Activated naive CD4-positive, alpha-beta T cell treated with anti-CD3 and anti-CD28 coated beads, Interleukin-2, amount 50 U/mL, for 24 hours (primary cell): ENCODE data around the gene G6PC3.
A peak's percentile ranks its signal among the peaks of the same experiment; 100 is the strongest.
"Not testable (repeated sequence)": the region's sequence is repeated elsewhere in the genome, so short reads cannot be mapped to it uniquely, and the experiment has no call there.

ENCODE experiments used
- H3K27ac Mint-ChIP-seq: one replicate; pipeline ENCODE4 v1.8.0; 2021; ENCODE audit warnings: mild to moderate bottlenecking, mixed read lengths
- H3K27me3 Mint-ChIP-seq: one replicate; pipeline ENCODE4 v1.8.0; 2021; ENCODE audit warnings: mixed read lengths
- H3K36me3 Mint-ChIP-seq: one replicate; pipeline ENCODE4 v1.8.0; 2021; ENCODE audit warnings: mixed read lengths
- H3K4me1 Mint-ChIP-seq: one replicate; pipeline ENCODE4 v1.8.0; 2021; ENCODE audit warnings: mixed read lengths
- H3K4me3 Mint-ChIP-seq: one replicate; pipeline ENCODE4 v1.8.0; 2021; ENCODE audit warnings: mild to moderate bottlenecking, mixed read lengths
- H3K9me3 Mint-ChIP-seq: one replicate; pipeline ENCODE4 v1.8.0; 2021; ENCODE audit warnings: mixed read lengths

Gene G6PC3

GRCh38 chr17:44087319-44087718 is 16.8 kb downstream of the G6PC3 start:
- H3K4me1 Mint-ChIP-seq, result peaks cover 15% of the 10 kb centered on the region
- H3K36me3 Mint-ChIP-seq, result peaks cover 8% of the 10 kb centered on the region
- H3K9me3 Mint-ChIP-seq, result no peaks in the 10 kb centered on the region
- H3K4me3 Mint-ChIP-seq, result peak overlapping the region; percentile 24
- no peaks in the 10 kb centered on the region for H3K27me3 Mint-ChIP-seq
- H3K27ac Mint-ChIP-seq, result peak overlapping the region; percentile 43

- peaks cover 6% of the 10 kb centered on the region for H3K36me3 Mint-ChIP-seq
These were observed 17.7 kb downstream of the G6PC3 start for GRCh38 chr17:44088254-44088653.

GRCh38 chr17:44091200-44091997 is 20.9 kb downstream of the G6PC3 start:
- Mint-ChIP-seq H3K27ac (no peak overlapping the region), H3K36me3 (peaks cover 6% of the 10 kb centered on the region), H3K4me1 (peaks cover 26% of the 10 kb centered on the region), H3K9me3 (no peaks in the 10 kb centered on the region), H3K4me3 (no peak overlapping the region), H3K27me3 (no peaks in the 10 kb centered on the region)

More at GRCh38 chr17:44088254-44088653, 17.7 kb downstream of the G6PC3 start:
- Mint-ChIP-seq H3K4me3 (no peak overlapping the region), H3K27ac (no peak overlapping the region), H3K9me3 (no peaks in the 10 kb centered on the region), H3K27me3 (no peaks in the 10 kb centered on the region), H3K4me1 (peaks cover 15% of the 10 kb centered on the region)

- peaks cover 22% of the 10 kb centered on the region for H3K4me1 Mint-ChIP-seq
- no peak overlapping the region for H3K4me3 Mint-ChIP-seq
- H3K27me3 Mint-ChIP-seq, result no peaks in the 10 kb centered on the region
- H3K36me3 Mint-ChIP-seq, result peaks cover 6% of the 10 kb centered on the region
- H3K27ac Mint-ChIP-seq, result no peak overlapping the region
- H3K9me3 Mint-ChIP-seq, result no peaks in the 10 kb centered on the region
These were observed 21.5 kb downstream of the G6PC3 start for GRCh38 chr17:44092051-44092450.

- Mint-ChIP-seq H3K4me3 (no peak overlapping the region), H3K27me3 (no peaks in the 10 kb centered on the region), H3K36me3 (peaks cover 6% of the 10 kb centered on the region), H3K4me1 (peaks cover 20% of the 10 kb centered on the region), H3K9me3 (no peaks in the 10 kb centered on the region), H3K27ac (no peak overlapping the region)
These were observed 22.8 kb downstream of the G6PC3 start for GRCh38 chr17:44093231-44093900.

- Mint-ChIP-seq H3K27me3 (no peaks in the 10 kb centered on the region), H3K4me1 (peaks cover 16% of the 10 kb centered on the region), H3K9me3 (no peaks in the 10 kb centered on the region), H3K36me3 (peaks cover 2% of the 10 kb centered on the region), H3K27ac (no peak overlapping the region), H3K4me3 (no peak overlapping the region)
These were observed 24.3 kb downstream of the G6PC3 start for GRCh38 chr17:44094701-44095387.

GRCh38 chr17:44095388-44095646 is 24.8 kb downstream of the G6PC3 start:
- H3K27ac Mint-ChIP-seq, result no peak overlapping the region
- no peak overlapping the region for H3K4me3 Mint-ChIP-seq
- peaks cover 2% of the 10 kb centered on the region for H3K36me3 Mint-ChIP-seq
- H3K4me1 Mint-ChIP-seq, result peaks cover 16% of the 10 kb centered on the region
- no peaks in the 10 kb centered on the region for H3K9me3 Mint-ChIP-seq
- H3K27me3 Mint-ChIP-seq, result no peaks in the 10 kb centered on the region

- Mint-ChIP-seq H3K27ac (no peak overlapping the region), H3K9me3 (no peaks in the 10 kb centered on the region), H3K36me3 (peaks cover 2% of the 10 kb centered on the region), H3K4me3 (peak overlapping the region; percentile 47), H3K4me1 (peaks cover 16% of the 10 kb centered on the region), H3K27me3 (no peaks in the 10 kb centered on the region)
These were observed 25.3 kb downstream of the G6PC3 start for GRCh38 chr17:44095647-44096496.

GRCh38 chr17:44097110-44097958 is 26.8 kb downstream of the G6PC3 start:
- H3K4me1 Mint-ChIP-seq, result peaks cover 16% of the 10 kb centered on the region

GRCh38 chr17:44101858-44102257 is 31.3 kb downstream of the G6PC3 start:
- H3K27ac Mint-ChIP-seq, H3K27me3 Mint-ChIP-seq, H3K9me3 Mint-ChIP-seq, H3K4me3 Mint-ChIP-seq, H3K36me3 Mint-ChIP-seq: not testable (repeated sequence)
- H3K4me1 Mint-ChIP-seq, result peaks cover 10% of the 10 kb centered on the region

More at GRCh38 chr17:44097110-44097958, 26.8 kb downstream of the G6PC3 start:
- Mint-ChIP-seq H3K36me3 (no peaks in the 10 kb centered on the region), H3K9me3 (no peaks in the 10 kb centered on the region), H3K4me3 (no peak overlapping the region), H3K27ac (no peak overlapping the region), H3K27me3 (no peaks in the 10 kb centered on the region)

- H3K4me1 Mint-ChIP-seq, result peaks cover 13% of the 10 kb centered on the region
- no peak overlapping the region for H3K27ac Mint-ChIP-seq
- H3K4me3 Mint-ChIP-seq, result no peak overlapping the region
- no peaks in the 10 kb centered on the region for H3K27me3 Mint-ChIP-seq
- no peaks in the 10 kb centered on the region for H3K9me3 Mint-ChIP-seq
- H3K36me3 Mint-ChIP-seq, result peaks cover 2% of the 10 kb centered on the region
These were observed 32.5 kb downstream of the G6PC3 start for GRCh38 chr17:44102849-44103622.

- no peak overlapping the region for H3K27ac Mint-ChIP-seq
- H3K4me1 Mint-ChIP-seq, result peaks cover 10% of the 10 kb centered on the region
- peaks cover 2% of the 10 kb centered on the region for H3K36me3 Mint-ChIP-seq
- no peaks in the 10 kb centered on the region for H3K9me3 Mint-ChIP-seq
- H3K27me3 Mint-ChIP-seq, result no peaks in the 10 kb centered on the region
- H3K4me3 Mint-ChIP-seq, result no peak overlapping the region
These were observed 34.9 kb downstream of the G6PC3 start for GRCh38 chr17:44105483-44105882.

- Mint-ChIP-seq H3K4me1 (peaks cover 10% of the 10 kb centered on the region), H3K4me3 (no peak overlapping the region), H3K9me3 (no peaks in the 10 kb centered on the region), H3K27ac (no peak overlapping the region), H3K36me3 (peaks cover 2% of the 10 kb centered on the region), H3K27me3 (no peaks in the 10 kb centered on the region)
These were observed 35.4 kb downstream of the G6PC3 start for GRCh38 chr17:44105941-44106340.

- Mint-ChIP-seq H3K4me3 (no peak overlapping the region), H3K9me3 (no peaks in the 10 kb centered on the region), H3K27ac (no peak overlapping the region), H3K27me3 (no peaks in the 10 kb centered on the region), H3K36me3 (peaks cover 2% of the 10 kb centered on the region), H3K4me1 (peaks cover 15% of the 10 kb centered on the region)
These were observed 36.3 kb downstream of the G6PC3 start for GRCh38 chr17:44106801-44107200.
